Measurements from ENCODE around the gene PRRT4.

The PRRT4 gene

DNA sequence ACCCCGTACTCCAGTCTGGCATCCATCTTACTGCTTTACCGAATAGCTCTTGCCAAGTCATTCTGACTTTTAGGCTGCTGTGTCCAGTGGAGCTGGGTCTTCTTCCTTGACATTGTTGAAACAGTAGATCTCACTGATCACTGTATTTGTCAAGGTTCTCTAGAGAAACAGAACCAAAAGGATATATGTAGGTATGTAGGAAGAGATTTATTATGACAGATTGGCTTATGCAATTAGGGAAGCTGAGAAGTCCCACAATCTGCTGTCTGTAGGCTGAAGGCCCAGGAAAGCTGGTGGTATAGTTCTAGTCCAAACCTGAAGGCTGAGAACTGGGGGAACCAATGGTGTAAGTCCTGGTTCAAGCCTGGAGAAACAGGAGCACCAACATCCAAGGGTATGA lies 12.1 kb upstream of the PRRT4 start:
- DNase-seq: no peak

DNA sequence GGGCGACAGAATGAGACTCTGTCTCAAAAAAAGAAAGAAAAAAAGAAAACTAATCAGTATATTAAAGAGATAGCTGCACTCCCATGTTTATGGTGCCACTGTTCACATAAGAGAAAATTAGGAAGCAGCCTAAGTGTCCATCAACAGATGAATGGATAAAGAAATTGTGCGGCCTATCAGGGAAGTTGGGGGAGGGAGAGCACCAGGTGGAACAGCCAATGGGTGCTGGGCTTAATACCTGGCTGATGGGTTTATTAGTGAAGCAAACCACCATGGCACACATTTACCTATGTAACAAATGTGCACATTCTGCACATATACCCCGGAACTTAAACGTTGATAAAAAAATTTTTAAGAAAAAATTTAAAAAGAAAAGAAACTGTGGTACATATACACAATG lies 9.0 kb upstream of the PRRT4 start:
- DNase-seq: no peak

DNA sequence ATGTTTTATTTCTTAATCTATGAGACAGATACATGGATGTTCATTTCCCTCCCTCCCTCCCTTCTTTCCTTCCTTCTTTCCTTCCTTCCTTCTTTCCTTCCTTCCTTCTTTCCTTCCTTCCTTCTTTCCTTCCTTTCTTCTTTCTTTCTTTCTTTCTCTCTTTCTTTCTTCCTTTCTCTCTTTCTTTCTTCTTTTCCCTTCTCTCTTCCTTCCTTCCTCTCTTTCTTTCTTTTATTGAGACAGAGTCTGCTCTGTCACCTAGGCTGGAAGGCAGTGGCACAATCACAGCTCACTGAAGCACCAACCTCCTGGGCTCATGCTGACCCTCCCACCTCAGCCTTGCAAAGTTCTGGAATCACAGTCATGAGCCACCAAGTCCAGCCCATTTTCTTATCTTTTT lies 5.5 kb upstream of the PRRT4 start:
- no peak for DNase-seq

DNA sequence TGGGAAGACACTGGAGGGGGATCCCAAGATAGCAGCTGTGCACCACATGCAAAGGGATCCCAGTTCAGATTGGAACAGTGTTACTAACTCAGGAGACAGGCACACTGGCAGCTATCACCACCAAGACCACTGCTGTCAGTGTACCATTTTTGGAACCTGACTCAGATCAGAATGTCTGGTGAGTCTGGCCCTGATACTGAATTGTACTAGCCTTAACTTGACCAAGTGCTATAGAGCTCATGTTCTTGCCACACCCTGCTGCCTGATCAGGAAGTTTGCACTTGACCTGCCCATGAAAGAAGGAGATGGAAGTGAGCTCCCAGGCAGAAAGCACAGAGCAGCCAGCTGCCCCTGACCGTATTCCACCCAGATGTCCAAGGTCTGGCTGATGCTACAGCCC lies 4.8 kb upstream of the PRRT4 start:
- DNase-seq: no peak

DNA sequence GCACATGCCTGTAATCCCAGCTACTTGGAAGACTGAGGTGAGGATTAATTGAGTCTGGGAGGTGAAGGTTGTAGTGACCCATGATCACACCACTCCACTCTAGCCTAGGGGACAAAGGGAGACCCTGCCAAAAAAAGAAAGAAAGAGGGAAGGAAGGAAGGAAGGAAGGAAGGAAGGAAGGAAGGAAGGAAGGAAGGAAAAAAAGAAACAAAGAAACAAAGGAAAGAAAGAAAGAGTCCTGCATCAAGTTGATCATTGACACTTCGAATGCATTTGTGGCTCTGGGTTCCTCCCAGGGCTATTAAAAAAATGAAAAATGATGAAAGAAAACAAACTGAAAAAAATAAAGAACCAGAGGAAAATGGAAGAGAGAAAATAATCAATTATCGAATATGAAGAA lies 3.9 kb upstream of the PRRT4 start:
- DNase-seq: no peak

DNA sequence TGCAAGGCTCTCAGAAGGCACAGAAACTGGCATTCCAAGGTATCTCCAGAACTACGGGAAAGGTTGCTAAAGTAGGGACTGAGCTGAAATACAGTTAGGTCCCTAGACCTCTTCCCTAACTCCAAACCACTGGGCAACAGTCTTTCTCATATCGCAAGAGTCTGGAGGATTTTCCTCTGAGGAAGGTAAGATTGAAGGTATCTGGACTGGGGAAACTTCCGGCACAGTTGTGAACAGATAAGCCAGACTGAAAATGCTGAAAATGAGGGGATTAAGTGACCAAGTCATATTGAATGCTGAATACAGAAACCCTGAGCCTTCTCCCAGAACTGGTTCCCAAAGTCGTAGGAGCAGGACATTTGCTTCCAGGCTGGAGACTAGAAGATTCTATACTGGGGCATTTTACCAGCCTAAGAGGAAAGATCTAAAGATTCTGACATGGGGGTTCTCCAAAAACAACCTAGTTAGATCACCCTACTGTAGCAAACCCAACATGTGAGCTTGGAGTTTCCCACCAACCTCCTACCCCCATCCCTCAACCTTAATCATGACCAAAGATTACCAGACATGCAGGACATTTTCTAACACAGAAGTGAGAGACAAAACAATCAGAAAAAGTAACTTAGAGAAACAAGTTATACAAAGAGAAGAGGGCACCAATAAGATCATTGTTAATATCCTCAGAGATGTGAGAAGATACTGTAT lies 2.8 kb upstream of the PRRT4 start:
- no peak for DNase-seq

DNA sequence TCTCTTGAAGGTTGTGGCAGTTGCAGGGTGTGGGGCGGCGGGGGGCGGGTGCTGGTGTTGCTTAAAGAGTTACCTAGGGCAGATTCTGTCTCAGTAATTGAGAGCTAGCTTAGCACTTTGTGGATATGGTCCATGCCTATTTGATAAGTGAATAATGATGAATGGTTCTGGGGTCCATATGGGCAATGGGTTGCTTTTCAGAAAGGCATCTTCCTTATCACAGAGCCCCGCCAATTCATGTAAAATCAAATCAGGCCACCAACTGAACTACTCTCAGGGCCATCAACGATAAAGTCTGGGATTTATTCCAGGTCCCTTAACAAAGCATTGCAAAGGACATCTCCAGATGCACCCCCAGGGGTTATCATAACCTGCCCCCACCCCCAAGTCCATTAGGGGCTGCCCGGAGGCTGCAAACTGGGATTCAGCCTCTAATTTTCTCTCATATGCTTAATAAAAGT lies 1.8 kb upstream of the PRRT4 start:
- DNase-seq: no peak

DNA sequence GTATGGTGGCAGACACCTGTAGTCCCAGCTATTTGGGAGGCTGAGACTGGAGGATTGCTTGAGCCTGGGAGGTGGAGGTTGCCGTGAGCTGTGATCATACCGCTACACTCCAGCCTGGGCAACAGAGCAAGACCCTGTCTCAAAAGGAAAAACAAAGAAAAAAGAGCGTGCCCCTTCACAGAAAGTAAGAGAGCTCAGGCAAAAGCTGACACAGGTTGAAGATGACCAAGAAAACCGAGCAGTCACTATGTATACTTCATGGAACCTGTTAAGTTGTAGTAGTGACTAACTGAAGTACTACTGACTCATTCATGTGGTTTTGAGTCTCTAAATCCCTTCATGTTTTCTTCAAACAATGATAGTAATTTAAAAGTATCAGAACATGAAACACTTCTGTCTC lies 1.2 kb upstream of the PRRT4 start:
- DNase-seq: no peak

DNA sequence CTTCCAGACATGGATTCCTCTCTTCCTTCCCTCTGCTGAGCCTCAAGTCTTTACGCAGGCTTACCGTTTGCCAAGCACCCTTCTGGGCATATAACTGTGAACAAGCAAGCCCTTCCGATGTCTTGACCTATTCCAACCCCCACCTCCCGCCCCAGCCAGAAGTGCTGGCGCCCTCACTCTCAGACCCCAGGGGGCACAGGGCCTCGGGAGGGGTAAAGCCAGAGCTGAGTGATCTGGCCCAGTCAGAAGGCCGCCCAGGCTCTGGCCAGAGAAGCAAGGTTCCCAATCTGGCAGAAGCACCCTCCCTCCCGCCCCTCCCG lies 1.2 kb downstream of the PRRT4 start:
- DNase-seq: no peak

DNA sequence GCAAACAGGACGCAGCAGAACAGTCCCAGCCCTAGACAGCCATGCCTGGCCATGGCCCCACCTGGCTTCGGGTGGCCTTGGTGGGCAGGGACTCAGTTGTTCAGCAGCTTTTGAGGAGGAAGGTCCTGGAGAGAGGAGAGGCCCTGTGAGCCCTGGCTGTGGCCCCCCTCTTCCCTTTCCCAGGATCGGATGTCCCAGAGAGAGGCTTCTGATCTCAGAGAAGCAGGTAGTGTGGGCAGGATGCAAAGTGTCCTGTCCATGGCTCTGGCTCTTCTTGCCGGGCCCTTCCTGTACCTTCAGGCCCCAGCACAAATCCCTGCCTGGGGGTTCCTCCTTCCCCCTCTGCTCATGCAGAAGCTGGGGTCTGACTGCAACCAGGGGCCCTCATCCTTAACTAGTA lies 1.6 kb downstream of the PRRT4 start:
- DNase-seq: no peak

DNA sequence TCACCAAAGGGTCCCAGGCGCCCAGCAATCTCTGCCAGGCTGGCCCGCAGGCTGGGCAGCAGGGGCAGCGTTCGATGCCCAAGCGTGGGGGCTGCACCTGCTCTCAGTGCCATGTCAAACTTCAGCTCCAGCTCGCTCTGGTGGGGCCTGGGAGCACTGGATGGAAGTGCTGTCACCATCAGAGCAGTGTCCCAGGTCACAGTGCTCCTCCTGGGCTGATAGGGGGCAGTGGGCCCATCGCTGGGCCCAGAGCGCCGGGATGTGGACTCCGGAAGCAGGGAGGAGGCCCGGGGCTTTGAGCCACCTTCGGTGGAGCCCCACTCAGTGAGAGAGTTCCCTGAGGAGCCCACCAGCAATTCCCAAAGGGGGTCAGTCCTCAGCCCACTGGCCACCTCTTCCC lies 2.2 kb downstream of the PRRT4 start:
- no peak for DNase-seq

DNA sequence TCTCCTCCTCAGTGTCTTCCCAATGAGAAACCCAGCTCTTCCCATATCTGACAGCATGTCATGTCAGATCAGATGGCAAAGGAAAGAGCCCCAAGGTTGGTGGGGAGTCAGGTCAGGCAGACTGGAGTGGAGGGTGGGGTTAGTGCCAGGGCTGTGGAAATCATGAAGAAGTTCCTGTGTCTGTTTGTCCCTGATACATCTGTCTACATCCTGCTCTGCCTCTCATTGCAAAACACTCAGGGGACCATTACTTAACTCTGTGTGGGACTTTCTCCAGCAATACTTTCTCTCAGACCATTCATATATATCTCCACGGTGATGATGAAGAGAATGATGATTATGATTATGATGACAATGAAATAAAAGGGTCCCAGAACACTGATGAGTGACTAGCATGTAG lies 3.3 kb downstream of the PRRT4 start:
- DNase-seq: no peak

DNA sequence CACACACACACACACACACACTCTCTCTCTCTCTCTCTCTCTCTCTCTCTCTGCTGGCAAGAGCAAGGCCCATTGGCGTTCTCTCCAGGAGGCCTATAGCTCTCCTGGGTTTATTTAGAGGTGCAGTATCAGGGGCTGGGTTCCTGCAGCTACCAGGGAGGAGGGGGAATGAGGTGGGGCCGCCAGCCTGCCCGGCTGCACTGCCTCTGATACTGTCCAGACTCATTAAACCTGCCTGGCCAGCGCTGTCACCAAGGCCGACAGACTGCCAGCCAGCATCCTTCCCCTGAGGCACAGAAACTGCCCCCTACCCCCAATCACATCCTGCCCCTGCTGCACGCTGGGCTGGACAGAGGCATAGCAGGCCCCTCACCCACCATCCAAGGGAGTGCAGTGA lies 4.3 kb downstream of the PRRT4 start:
- DNase-seq: no peak

DNA sequence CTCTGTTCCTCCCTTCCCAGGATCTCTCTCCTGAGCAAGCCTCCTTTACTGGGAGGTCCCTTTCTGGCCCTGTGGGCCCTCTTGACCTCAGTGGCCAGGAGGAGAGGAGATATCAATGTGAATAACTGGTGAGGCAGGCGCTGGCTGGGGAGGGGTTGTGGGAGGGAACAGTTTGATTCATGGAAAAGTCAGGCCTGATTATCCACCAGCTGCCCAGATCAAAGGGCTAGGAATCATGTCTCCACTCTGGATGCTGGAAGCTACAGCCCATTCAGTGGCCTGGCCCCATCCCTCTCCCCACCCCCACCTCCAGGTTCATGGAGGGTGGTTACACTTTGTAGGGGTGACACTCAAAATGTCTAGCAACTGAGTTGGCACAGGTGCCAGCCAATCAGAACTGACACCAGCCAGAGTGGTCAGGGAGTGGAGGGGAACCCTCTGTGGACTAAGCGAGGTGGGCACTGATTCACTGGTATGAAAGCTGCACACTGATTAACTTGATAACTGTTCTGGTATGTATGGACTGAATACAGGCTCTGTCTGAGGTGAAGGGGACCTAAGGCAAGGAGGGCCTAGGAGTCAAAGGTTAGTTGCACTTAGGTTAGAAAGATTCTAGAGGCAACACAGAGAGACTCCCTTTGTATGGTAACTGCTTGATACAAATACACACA lies 4.8 kb downstream of the PRRT4 start:
- no peak for DNase-seq

DNA sequence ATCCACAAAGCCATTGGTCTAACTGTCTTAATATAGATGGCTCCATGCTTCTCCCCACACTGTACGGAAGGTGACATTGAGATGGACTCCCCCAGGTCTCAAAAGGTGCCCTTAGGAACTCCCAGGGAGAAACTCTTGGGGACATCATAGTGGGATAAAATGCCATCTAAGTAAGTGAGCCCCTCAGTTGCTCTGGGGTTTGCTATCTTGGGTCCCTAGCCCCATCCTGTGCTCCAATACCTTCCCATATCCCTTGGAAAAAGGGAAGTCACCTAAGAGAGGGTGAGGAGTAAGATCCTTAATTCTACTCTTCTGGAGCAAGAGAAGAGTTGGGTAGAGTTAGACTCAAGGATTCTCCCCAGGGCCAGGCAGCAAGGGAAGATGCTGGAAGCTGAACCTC lies 7.9 kb downstream of the PRRT4 start:
- no peak for DNase-seq

DNA sequence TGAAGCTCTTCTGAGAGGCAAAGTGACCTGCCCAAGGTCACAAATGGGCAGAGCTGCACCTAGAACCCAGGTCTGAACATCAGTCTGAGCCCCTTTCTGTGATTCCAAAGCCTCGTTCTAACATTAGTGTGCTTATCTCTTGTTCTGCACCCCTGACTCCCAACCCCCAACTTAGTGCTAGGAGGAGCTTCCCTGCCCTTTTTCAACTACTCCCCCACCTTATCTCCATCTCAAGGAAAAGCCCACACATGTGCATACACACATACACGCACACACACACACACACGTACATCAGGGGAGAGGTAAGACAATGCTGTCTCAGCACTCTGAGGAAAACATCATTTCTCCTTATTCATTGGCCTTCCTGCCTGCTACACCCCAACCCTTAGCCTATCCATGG lies 8.3 kb downstream of the PRRT4 start:
- DNase-seq: no peak

DNA sequence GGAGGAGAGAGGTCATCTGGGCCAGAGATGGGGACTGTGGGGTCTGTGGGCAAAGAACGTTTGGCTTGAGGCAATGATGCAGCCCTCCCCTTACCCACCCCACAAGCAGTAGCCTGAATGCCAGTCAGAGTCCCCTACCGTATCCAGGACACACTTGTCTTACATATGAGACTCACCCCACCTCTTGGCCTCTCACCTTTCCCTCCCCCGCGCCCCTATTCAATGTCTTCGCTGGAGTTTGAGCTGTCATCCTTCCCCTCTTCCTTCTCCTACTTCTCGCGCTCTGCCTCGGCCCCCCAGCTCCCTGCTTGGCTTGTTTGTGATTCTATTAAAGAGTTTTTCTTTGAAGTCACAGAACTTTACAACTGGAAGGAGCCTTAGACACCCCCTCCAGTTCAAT lies 8.9 kb downstream of the PRRT4 start:
- no peak for DNase-seq

DNA sequence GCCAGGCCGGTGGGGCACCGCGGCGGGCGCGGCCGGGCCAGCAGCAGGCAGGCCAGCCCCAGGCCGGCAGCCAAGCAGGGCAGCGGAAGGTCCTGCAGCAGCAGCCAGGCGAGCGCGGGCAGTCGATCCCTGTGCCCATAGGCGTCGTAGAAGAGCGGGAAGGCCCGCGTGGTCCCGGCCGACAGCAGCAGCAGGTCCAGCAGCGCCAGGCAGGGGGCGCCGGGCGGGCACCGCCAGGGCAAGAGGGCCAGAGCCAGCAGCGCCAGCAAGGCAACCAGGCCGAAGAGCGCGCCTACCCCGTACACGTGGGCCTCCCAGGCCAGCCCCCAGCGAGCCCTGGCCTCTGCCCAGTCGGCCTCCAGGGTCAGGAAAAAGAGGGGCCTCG lies 9.3 kb downstream of the PRRT4 start:
- peak; percentile 42 to 84 for DNase-seq

DNA sequence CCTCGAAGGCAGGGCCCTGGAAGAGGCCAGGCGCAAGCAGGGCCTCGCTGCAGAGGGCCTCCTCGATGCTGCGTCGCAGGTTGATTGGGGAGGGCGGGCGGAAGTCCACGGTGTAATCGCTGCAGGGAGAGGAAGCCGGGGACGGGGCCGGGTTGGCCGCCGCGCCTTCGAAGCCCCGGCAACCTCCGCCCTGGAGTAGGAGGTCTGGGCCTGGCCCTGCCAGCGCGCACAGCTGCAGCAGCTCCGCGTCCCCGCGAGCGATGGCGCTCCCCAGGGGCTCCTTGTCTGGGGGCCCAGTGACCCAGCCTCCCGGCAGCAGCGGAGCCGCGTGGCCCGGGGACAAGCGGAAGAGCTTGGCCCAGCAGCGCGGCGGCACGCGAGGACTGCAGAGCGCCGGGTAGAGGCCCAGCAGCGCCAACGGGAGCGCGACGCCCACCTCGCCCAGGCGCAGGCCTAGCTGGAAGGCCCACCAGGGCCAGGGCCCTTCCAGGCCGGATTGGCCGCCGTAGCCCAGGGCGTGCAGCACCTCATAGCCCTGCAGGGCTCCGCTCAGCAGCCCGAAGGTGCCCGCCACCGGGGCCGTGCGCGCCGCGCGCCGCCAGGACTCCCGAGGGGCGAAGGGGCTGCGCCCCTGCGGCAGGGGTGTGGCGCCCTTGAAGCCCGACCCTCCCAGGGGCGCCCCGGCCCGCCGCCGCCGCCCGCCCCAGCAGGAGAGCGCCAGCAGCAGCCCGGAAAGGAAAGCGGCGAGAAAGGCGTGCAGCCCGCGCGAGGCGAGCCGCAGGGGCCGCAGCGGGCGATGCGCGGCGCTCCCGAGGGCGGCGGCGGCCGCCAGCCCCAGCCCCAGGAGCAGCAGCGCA lies 10.0 kb downstream of the PRRT4 start:
- no peak for DNase-seq

DNA sequence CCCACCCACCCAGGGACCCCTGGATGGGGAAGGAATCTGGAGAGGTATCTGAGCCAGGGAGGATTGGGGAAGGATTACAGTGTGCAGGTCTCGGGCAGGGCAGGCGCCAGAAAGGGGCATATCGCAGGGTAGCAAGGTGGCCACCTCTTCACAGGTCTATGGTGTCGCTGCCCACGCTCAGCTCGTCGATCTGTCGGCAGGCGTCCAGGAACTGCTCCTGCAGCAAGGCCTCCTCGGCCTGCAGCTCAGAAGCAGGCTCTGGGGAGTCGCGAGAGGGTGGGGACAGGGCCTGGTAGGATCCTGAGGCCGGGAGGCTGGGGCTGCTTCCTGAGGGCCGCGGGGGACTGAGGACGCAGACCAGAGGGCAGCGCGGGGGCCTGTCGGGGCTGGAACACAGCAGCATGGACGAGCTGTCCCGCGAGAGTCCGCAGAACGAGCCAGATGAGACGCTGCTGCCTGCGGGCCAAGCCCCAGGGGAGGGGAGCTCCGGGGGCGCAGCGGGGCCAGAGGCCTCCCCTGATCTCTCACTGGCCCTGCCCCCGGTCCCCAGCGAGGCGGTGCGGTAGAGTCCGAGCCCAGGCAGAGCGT lies 10.7 kb downstream of the PRRT4 start:
- no peak for DNase-seq

DNA sequence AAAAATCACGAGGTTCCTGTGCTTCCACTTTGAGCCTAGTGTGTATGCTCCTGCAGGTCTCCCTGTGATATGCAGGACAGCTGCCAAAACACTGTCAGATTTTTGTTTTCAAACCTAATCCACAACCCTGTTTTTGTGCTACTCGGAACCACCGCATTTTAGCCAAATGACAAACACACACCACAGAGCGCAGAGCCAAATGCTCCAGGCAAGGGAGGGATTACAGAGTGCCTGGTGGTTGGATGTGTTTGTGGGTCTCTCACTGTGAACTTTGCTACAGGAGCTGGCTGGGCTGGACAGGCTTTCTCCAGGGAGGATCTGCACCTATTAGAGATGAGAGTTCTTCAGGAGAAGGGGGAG lies 12.0 kb downstream of the PRRT4 start:
- no peak for DNase-seq

DNA sequence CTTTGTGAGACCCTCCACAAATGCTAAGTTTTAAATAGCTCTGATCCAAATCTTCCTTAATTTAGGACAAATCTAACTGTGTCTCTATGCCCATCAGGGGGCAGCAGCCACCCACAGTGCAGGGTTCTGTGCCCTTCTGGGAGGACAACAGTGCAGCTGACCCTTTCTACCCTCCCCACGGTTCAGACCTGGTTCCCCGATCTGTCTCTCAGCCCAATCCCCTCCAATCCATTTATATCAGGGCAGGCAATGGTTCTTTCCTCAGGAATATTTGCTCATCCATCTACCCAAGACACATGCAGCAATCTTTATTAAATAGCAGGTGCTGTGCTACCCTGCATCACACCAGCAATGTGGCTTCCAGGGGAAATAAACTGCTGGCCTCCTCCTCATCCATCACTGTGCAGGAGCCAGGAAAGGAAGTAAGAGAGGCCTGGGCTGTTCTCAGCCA lies 13.8 kb downstream of the PRRT4 start:
- peak; percentile 17 to 60 for DNase-seq

DNA sequence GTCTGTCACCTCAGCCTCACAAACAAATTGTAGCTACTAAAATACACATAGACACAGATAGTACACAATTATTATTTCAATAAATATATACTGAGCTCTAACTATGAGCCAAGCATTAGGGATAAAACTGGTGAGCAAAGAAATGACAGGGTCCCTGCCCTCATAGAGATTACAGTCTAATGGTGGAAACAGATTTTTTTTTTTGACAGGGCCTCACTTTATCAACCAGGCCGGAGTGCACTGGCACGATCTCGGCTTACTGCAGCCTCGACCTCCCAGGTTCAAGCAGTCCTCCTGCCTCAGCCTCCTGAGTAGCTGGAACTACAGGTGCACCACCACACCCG lies 17.1 kb downstream of the PRRT4 start:
- no peak for DNase-seq
